ENCODE data around the gene PALLD. TPM values are rescaled to one million over a fixed set of nuclear protein-coding genes. Genes with fewer than 3 reads are reported as not detected.
A peak's percentile ranks its signal among the peaks of the same experiment; 100 is the strongest.

Gene PALLD
- total and polyA plus RNA-seq, 2 of the 13 experiments (the other 11 are each of a cell fraction or from before 2014, with no cell fraction given), result 0.50 to 1.5 TPM

GRCh38 chr4:168708108-168708507 lies 211.3 kb downstream of the PALLD start:
- ATAC-seq, result no peak
- H3K4me2 ChIP-seq (ENCODE audit: low read depth, low read length), result no peak overlapping the region
- no peak for DNase-seq (ENCODE audit: low spot score)
- no peaks in the 10 kb centered on the region for H4K20me1 ChIP-seq (ENCODE audit: insufficient read depth, low read length)
- no peak overlapping the region for H3K4me3 ChIP-seq (replicated peaks in 1 of 3; ENCODE audit: insufficient read depth in 1 of 3, low read depth in 2 of 3, low read length in 3 of 3)
- CTCF ChIA-PET (ENCODE audit: low intra/inter-chr PET ratio, low total read pairs), result no interaction called here
- intact Hi-C loops (cut with micrococcal nuclease; ENCODE audit: unreplicated experiment), result no loop called here
- 29% methylated on average over 4 of the region's 4 CpGs for WGBS (ENCODE audit: low lambda C conversion rate)
- in situ Hi-C loops (cut with HindIII; ENCODE audit: extremely low pct_ligation_motif_present, low pct_unique_long_range_greater_than_20kb), result no loop called here
- 0 out of 5 replicates have a peak, but pooled peaks cover 0 to 3% of the 10 kb centered on the region in 2 experiments for H3K27me3 ChIP-seq (ENCODE audit: control insufficient read depth in 1 of 2, insufficient read depth in 2 of 2, low read length in 2 of 2)
- TF ChIP-seq ARNT2 (CRISPR knock-in tag; IDR thresholded peaks at IDR 0.05; ENCODE audit: low read depth), result no peak
- no peak for TF ChIP-seq MED8 (CRISPR knock-in tag; IDR thresholded peaks at IDR 0.05; ENCODE audit: insufficient replicate concordance)
- TF ChIP-seq NKX3-1 (CRISPR knock-in tag; IDR thresholded peaks at IDR 0.05), result no peak
- TF ChIP-seq CREB1 (IDR thresholded peaks at IDR 0.05), result peak; percentile 53
- no peak for TF ChIP-seq CREB1 (CRISPR knock-in tag; IDR thresholded peaks at IDR 0.05)
- FAIRE-seq, result no peak
- H3K9me3 ChIP-seq (ENCODE audit: low read length), result no peaks in the 10 kb centered on the region
- no TSS peak for BruUV-seq (replicated peaks)
- POLR2A ChIA-PET, result no interaction called here
- no peaks in the 10 kb centered on the region for H3K36me3 ChIP-seq (replicated peaks in 1 of 2; ENCODE audit: control insufficient read depth in 1 of 2, insufficient read depth in 2 of 2, low read length in 2 of 2)
- H3K9ac ChIP-seq (ENCODE audit: insufficient read depth, low read depth, low read length), result no peak overlapping the region
- no peak overlapping the region for H3K27ac ChIP-seq (ENCODE audit: extremely low read length, insufficient read depth, low read length)
- no peaks in the 10 kb centered on the region for H3K79me2 ChIP-seq (ENCODE audit: insufficient read depth, low read length)
- H2AFZ ChIP-seq (ENCODE audit: low read length), result no peak overlapping the region
- no peaks in the 10 kb centered on the region for H3K4me1 ChIP-seq (ENCODE audit: insufficient read depth, low read length)

- DNase-seq (ENCODE audit: low spot score) (peak; percentile 18), ATAC-seq (peak; percentile 57; the same call in 2 of the 3 replicates), FAIRE-seq (no peak)
- Histone ChIP-seq H3K4me1 (ENCODE audit: insufficient read depth, low read length) (no peaks in the 10 kb centered on the region), H3K36me3 (replicated peaks in 1 of 2; ENCODE audit: control insufficient read depth in 1 of 2, insufficient read depth in 2 of 2, low read length in 2 of 2) (no peaks in the 10 kb centered on the region), H3K4me2 (ENCODE audit: low read depth, low read length) (no peak overlapping the region), H3K27ac (ENCODE audit: extremely low read length, insufficient read depth, low read length) (no peak overlapping the region), H4K20me1 (ENCODE audit: insufficient read depth, low read length) (no peaks in the 10 kb centered on the region), H3K27me3 (ENCODE audit: control insufficient read depth in 1 of 2, insufficient read depth in 2 of 2, low read length in 2 of 2) (0 out of 5 replicates have a peak, but pooled peaks cover 0 to 3% of the 10 kb centered on the region in 2 experiments), H3K79me2 (ENCODE audit: insufficient read depth, low read length) (no peaks in the 10 kb centered on the region), H3K9me3 (ENCODE audit: low read length) (no peaks in the 10 kb centered on the region), H3K9ac (ENCODE audit: insufficient read depth, low read depth, low read length) (no peak overlapping the region), H2AFZ (ENCODE audit: low read length) (no peak overlapping the region), H3K4me3 (replicated peaks in 1 of 3; ENCODE audit: insufficient read depth in 1 of 3, low read depth in 2 of 3, low read length in 3 of 3) (no peak overlapping the region)
- in situ Hi-C loops (cut with HindIII; ENCODE audit: extremely low pct_ligation_motif_present, low pct_unique_long_range_greater_than_20kb) (loop anchor here (10.0 kb wide), 1 partner anchor 204 kb away; no protein-coding TSS in a partner anchor), intact Hi-C loops (cut with micrococcal nuclease; ENCODE audit: unreplicated experiment) (loop anchor here (1.0 kb wide), 1 partner anchor 207 kb away; no protein-coding TSS in a partner anchor)
- POLR2A ChIA-PET, result no interaction called here
- no TSS peak for BruUV-seq (replicated peaks)
- WGBS (ENCODE audit: low lambda C conversion rate), result 10% methylated on average over 3 of the region's 3 CpGs
- no peak for TF ChIP-seq CBX5 (CRISPR knock-in tag; IDR thresholded peaks at IDR 0.05; ENCODE audit: borderline replicate concordance)
- peak; percentile 39 for TF ChIP-seq SMC3 (IDR thresholded peaks at IDR 0.05; ENCODE audit: low read length)
- TF ChIP-seq ZNF770 (CRISPR knock-in tag; IDR thresholded peaks at IDR 0.05), result no peak
- peak; percentile 74 for TF ChIP-seq STAG1 (CRISPR knock-in tag; IDR thresholded peaks at IDR 0.05)
- 0 out of 2 replicates have a peak, but pooled peaks have one; percentile 16 for TF ChIP-seq RAD21 (CRISPR knock-in tag; IDR thresholded peaks at IDR 0.05)
- peak; percentile 52 for TF ChIP-seq CTCF (CRISPR knock-in tag; IDR thresholded peaks at IDR 0.05)
- no peak for TF ChIP-seq SP140L (CRISPR knock-in tag; IDR thresholded peaks at IDR 0.05; ENCODE audit: borderline replicate concordance)
- CTCF ChIA-PET (ENCODE audit: low intra/inter-chr PET ratio, low total read pairs), result interaction anchor here (2.3 kb wide), 1 partner anchor 207 kb away, joined by 14 read pairs; no protein-coding TSS in a partner anchor
Observed at GRCh38 chr4:168710353-168710946, 213.6 kb downstream of the PALLD start.
